Duodenal mucosa (tissue), 2 donors: ENCODE data around the gene CRAT.
"Not testable (repeated sequence)": the region's sequence is repeated elsewhere in the genome, so short reads cannot be mapped to it uniquely, and the experiment has no call there.

Source experiments
- H3K27ac ChIP-seq: one replicate; pipeline ENCODE4 v1.7.0; 2013; ENCODE audit warnings: low read depth, low read length
- H3K27me3 ChIP-seq, 2 donors: one replicate each; pipeline ENCODE4 v1.7.0; 2013; ENCODE audit warnings: low read length in 2 of 2, control low read depth in 1 of 2; ENCODE audit not compliant: insufficient read depth in 2 of 2, control insufficient read depth in 1 of 2
- H3K36me3 ChIP-seq, 2 donors: one replicate each; pipeline ENCODE4 v1.7.0; 2013; ENCODE audit warnings: low read length in 2 of 2, control low read depth in 1 of 2; ENCODE audit not compliant: insufficient read depth in 2 of 2, control insufficient read depth in 1 of 2
- H3K4me1 ChIP-seq, 2 donors: one replicate each; pipeline ENCODE4 v1.7.0; 2013; ENCODE audit warnings: low read length in 2 of 2, control low read depth in 1 of 2; ENCODE audit not compliant: insufficient read depth in 2 of 2, control insufficient read depth in 1 of 2
- H3K4me3 ChIP-seq, 2 donors: one replicate each; pipeline ENCODE4 v1.7.0; 2013; ENCODE audit warnings: low read length in 2 of 2, low read depth in 1 of 2
- H3K9ac ChIP-seq, 2 donors: one replicate each; pipeline ENCODE4 v1.7.0; 2013; ENCODE audit warnings: low read length in 2 of 2, low read depth in 1 of 2
- H3K9me3 ChIP-seq, 2 donors: one replicate each; pipeline ENCODE4 v1.7.0; 2013; ENCODE audit warnings: low read length in 2 of 2, control low read depth in 1 of 2; ENCODE audit not compliant: control insufficient read depth in 1 of 2

CRAT gene

DNA sequence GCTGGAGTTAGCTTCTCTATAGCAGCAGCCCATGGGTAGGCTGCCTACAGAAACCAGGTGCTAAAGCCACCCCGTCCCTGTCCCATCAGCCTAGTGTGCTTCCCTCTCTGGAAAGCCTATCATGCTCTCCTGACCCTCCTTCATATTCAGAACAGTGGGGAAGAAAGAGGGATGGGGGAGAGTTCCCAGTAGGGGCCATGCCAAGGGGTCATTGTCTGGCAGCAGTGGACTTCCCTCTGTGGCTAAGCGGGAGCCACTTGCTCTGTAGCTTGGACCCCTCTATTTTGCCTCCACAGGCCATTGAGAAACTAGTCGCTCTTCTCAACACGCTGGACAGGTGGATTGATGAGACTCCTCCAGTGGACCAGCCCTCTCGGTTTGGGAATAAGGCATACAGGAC is 18.1 kb upstream of the CRAT start:
- Histone ChIP-seq H3K9ac (no peak overlapping the region), H3K27ac (no peak overlapping the region), H3K4me1 (peaks cover 0 to 8% of the 10 kb centered on the region in 2 donors), H3K9me3 (no peaks in the 10 kb centered on the region), H3K27me3 (no peaks in the 10 kb centered on the region), H3K36me3 (peaks cover 18 to 61% of the 10 kb centered on the region in 2 donors), H3K4me3 (no peak overlapping the region)

DNA sequence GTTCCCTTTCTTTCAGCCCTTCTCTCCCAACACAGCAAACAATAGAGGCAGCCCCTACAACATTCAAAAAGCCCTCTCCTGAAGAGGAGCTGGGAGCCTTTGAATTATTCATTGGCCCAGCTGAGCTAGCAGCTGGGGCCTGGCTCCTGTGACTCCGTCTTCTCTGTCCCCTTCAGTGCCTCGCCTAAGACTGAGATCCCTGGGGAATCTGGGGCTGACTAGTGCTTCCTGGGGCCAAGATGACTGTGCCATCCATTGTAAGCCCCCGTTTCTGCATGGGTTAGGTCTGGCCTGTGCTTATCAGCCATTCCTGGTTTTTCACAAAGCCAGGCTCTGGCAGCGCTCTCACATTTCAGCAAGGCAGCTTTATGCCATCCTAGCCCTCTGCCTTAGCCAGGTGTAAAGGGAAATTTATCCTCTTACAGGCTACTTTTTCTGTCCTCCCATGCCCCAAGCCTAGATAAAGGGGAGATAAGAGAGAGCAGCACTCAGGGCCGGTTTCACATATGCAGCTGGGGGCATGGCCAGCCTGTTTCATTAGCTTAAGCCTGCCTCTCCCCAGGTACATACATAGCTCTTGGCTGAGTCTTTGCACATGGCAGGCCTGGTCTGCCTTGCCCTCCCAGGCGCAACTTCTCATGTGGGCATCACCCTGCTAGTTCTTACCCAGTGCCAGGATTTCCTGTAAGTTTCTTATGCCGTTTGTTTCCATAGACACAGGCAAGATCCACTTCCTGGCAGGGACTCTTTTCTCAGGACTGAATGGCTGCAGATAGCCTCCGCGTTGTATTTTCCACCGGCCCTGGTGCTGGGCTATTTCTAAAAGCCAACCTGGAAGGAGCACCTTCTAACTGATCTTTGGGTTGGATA is 16.4 kb upstream of the CRAT start:
- Histone ChIP-seq H3K27ac (no peak overlapping the region), H3K36me3 (peaks cover 15 to 63% of the 10 kb centered on the region in 2 donors)

DNA sequence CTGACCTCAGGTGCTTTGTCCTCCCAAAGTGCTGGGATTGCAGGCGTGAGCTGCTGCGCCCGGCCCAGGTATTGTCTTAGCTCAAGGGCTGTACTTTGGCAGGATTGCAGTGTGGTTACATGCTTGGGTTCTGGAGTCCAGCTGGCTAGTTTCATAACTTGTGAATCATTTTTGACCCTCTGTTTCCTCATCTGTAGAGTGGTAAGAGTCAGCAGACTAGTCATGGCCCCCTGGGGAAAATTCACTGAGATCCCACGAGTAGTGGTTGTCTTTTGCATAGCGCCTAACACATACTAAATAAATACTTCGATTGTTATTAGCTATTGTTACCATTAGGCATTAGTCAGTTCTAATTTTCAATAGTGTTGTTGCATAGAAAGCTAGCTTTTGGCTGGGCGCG is 14.9 kb upstream of the CRAT start:
- Histone ChIP-seq H3K4me1 (no peaks in the 10 kb centered on the region), H3K27me3 (no peaks in the 10 kb centered on the region), H3K4me3 (no peak overlapping the region), H3K27ac (no peak overlapping the region), H3K36me3 (peaks cover 25 to 67% of the 10 kb centered on the region in 2 donors), H3K9ac (no peak overlapping the region), H3K9me3 (no peaks in the 10 kb centered on the region)

More for the DNA sequence above, 16.4 kb upstream of the CRAT start:
- Histone ChIP-seq H3K9ac (no peak overlapping the region), H3K4me3 (no peak overlapping the region), H3K27me3 (no peaks in the 10 kb centered on the region), H3K9me3 (no peaks in the 10 kb centered on the region), H3K4me1 (peaks cover 0 to 8% of the 10 kb centered on the region in 2 donors)

DNA sequence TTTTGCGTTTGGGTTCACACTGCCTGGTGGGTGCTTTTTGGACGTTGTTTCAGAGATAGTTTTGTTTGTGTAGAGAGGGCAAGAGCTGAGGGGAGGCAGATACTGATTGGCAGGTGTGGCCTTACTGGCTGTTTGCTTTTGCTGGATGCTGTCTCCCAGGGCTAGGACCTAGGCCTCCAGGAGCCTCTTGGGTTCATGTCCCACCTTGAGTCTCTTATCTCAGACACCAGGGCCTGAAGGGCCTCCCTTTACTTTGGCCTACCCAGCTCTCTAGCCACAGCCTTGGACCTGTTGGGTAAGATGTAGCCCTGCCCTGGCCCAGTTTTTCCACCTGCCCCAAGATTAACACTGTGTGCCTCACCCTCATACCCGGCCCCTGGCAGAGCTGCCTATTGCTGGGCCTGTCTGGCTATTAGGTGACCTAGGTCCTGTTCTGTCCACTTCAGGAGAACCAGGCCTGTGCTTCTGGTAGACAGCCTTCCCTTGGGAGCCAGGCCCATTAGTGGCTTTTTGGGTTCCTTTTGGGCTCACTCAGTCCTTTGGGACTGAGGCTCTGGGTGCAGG is 14.0 kb upstream of the CRAT start:
- Histone ChIP-seq H3K4me1 (no peaks in the 10 kb centered on the region), H3K27me3 (no peaks in the 10 kb centered on the region), H3K36me3 (peaks cover 18 to 62% of the 10 kb centered on the region in 2 donors), H3K4me3 (no peak overlapping the region), H3K27ac (no peak overlapping the region), H3K9me3 (no peaks in the 10 kb centered on the region), H3K9ac (no peak overlapping the region)

DNA sequence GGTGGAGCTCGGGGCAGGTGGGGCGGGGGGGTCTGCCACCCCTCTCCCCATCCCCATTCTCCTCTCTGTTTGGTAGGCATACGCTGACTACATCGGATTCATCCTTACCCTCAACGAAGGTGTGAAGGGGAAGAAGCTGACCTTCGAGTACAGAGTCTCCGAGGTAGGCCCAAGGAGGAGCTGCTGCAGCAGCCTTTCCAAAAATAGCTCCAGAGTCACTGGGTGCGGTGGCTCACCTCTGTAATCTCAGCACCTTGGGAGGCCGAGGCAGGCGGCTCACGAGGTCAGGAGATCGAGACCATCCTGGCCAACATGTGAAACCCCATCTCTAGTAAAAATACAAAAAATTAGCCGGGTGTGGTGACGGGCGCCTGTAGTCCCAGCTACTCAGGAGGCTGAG is 12.4 kb upstream of the CRAT start:
- peaks cover 18 to 55% of the 10 kb centered on the region in 2 donors for H3K36me3 ChIP-seq
- H3K9ac ChIP-seq, H3K4me1 ChIP-seq, H3K27me3 ChIP-seq, H3K9me3 ChIP-seq, H3K27ac ChIP-seq, H3K4me3 ChIP-seq: not testable (repeated sequence)

DNA sequence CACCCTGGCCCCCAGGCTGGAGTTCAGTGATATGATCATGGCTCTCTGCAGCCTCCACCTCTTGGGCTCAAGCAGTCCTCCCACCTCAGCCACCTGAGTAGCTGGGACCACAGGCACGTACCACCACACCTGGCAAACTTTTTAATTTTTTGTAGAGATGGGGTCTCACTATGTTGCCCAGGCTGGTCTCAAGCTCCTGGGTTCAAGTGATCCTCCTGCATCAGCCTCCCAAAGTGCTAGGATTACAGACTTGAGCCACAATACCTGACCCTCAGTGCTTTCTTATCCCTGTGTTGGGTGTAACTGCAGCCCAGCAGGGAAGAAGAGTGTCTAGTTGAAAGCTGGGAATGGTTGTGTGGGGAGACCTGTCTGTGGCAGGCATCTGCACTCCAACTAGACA is 11.5 kb upstream of the CRAT start:
- H3K4me1 ChIP-seq, result no peaks in the 10 kb centered on the region
- H3K27me3 ChIP-seq, result no peaks in the 10 kb centered on the region
- no peak overlapping the region for H3K4me3 ChIP-seq
- H3K9me3 ChIP-seq, result no peaks in the 10 kb centered on the region
- no peak overlapping the region for H3K9ac ChIP-seq
- peaks cover 15 to 48% of the 10 kb centered on the region in 2 donors for H3K36me3 ChIP-seq
- H3K27ac ChIP-seq, result no peak overlapping the region

DNA sequence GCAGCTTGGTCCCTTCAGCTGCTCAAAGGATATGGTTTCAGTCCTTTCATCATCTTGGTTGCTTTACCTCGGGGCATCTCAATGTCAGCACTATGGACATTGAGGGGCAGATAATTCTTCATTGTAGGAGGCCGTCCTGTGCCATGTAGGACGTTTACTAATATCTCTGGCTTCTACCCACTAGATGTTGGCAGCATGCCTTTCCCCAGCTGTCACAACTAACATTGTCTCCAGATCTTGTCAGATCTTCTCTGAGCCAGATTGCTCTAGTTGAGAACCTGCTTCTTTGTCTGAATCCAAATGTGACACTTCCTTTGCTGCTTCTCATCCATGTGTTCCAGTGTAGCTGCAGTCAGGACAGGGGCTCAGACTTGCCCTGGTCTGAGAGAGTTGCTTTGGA is 10.9 kb upstream of the CRAT start:
- H3K4me1 ChIP-seq, result no peaks in the 10 kb centered on the region
- H3K27me3 ChIP-seq, result no peaks in the 10 kb centered on the region
- H3K27ac ChIP-seq, result no peak overlapping the region
- no peaks in the 10 kb centered on the region for H3K9me3 ChIP-seq
- H3K4me3 ChIP-seq, result no peak overlapping the region
- peaks cover 14 to 44% of the 10 kb centered on the region in 2 donors for H3K36me3 ChIP-seq
- no peak overlapping the region for H3K9ac ChIP-seq

DNA sequence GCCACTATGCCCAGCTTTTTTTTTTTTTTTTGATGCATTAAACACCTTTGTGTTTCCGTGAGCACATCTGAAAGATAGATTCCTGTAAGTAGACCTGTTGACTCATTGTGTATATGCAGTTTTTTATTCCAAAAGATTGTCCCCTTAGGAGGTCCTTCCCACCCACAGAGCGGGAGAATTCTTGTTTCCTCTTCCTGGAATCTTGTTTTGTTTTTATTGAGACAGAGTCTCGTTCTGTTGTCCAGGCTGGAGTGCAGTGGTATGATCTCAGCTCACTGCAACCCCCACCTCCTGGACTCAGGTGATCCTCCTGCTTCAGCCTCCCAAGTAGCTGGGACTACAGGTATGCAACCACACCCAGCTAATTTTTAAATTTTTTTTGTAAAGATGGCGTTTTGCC is 8.2 kb upstream of the CRAT start:
- H3K4me3 ChIP-seq, result no peak overlapping the region
- H3K36me3 ChIP-seq, result peaks cover 14 to 30% of the 10 kb centered on the region in 2 donors
- H3K9me3 ChIP-seq, result no peaks in the 10 kb centered on the region
- no peak overlapping the region for H3K9ac ChIP-seq
- H3K4me1 ChIP-seq, result peaks cover 5 to 7% of the 10 kb centered on the region in 2 donors
- no peak overlapping the region for H3K27ac ChIP-seq
- H3K27me3 ChIP-seq, result no peaks in the 10 kb centered on the region

DNA sequence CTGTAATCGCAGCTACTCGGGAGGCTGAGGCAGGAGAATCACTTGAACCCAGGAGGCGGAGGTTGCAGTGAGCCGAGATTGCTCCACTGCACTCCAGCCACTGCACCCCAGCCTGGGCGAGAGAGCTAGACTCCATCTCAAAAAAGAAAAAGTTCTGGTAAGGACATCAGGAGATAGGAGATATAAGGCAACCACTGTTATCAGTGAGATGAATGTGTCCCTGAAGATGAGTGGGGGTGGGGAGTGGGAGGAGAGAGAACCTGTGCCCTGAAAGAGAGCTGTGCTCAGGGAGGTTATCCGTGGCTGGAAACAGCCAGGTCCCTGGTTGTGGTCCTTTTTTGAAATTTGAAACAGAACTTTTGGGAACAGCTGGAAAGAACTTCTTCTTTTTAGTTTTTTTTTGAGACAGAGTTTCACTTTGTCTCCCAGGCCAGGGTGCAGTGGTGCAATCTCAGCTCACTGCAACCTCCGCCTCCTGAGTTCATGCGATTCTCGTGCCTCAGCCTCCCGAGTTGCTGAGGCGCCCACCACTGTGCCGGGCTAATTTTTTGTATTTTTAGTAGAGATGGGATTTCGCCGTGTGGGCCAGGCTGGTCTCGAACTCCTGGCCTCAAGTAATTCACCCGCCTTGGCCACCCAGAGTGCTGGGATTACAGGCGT is 3.2 kb upstream of the CRAT start:
- no peak overlapping the region for H3K27ac ChIP-seq
- no peaks in the 10 kb centered on the region for H3K27me3 ChIP-seq
- H3K4me1 ChIP-seq, result peaks cover 22 to 25% of the 10 kb centered on the region in 2 donors
- H3K36me3 ChIP-seq, result no peaks in the 10 kb centered on the region
- H3K9ac ChIP-seq, result no peak overlapping the region
- no peak overlapping the region for H3K4me3 ChIP-seq
- H3K9me3 ChIP-seq, result no peaks in the 10 kb centered on the region

DNA sequence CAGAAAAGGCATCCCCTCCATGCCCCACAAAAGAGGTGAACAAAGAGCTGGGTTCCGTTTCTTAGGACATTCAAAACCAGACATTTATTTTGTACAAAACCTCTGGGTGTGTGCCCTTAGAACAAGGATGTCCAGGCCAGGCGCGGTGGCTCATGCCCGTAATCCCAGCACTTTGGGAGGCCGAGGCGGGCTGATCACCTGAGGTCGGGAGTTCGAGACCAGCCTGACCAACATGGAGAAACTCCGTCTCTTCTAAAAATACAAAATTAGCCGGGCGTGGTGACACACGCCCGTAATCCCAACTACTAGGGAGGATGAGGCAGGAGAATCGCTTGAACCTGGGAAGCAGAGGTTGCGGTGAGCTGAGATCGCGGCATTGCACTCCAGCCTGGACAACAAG is 1.9 kb upstream of the CRAT start:
- H3K4me1 ChIP-seq, result peaks cover 29% of the 10 kb centered on the region in 2 donors

More for the DNA sequence above, 1.9 kb upstream of the CRAT start:
- H3K9me3 ChIP-seq, H3K27ac ChIP-seq, H3K27me3 ChIP-seq, H3K36me3 ChIP-seq: not testable (repeated sequence)
- Histone ChIP-seq H3K9ac (peak overlapping the region in 1 of 2 donors; percentile 81), H3K4me3 (peak overlapping the region; percentile 75 to 88)
